Stimulated activated CD4-positive, alpha-beta T cell treated with anti-CD3 and anti-CD28 coated beads, Interleukin-2, amount 100 ng/mL, for 4 hours (primary cell): Measurements from ENCODE around the gene CLDN22.
A peak's percentile ranks its signal among the peaks of the same experiment; 100 is the strongest.

Experiments used
- DNase-seq: peaks from one replicate; pipeline ENCODE4 v3.0.0-alpha.2; 2020; ENCODE audit warnings: low read depth

CLDN22 gene

GRCh38 chr4:183320211-183321059 lies at the start of gene CLDN22:
CLDN22 (minus strand) TSS chr4:183320276; CDS start chr4:183320218, 58 bp downstream.
- DNase-seq, result no peak

GRCh38 chr4:183369073-183369472 lies 49.0 kb upstream of the CLDN22 start:
- no peak for DNase-seq

- DNase-seq, result no peak
Measured at GRCh38 chr4:183366206-183366835, 46.2 kb upstream of the CLDN22 start.

- no peak for DNase-seq
Measured at GRCh38 chr4:183364025-183364424, 43.9 kb upstream of the CLDN22 start.

GRCh38 chr4:183362916-183363542 lies 43.0 kb upstream of the CLDN22 start:
- no peak for DNase-seq

GRCh38 chr4:183362036-183362435 lies 42.0 kb upstream of the CLDN22 start:
- no peak for DNase-seq

GRCh38 chr4:183360161-183360919 lies 40.3 kb upstream of the CLDN22 start:
- no peak for DNase-seq

- no peak for DNase-seq
Measured at GRCh38 chr4:183358215-183358755, 38.2 kb upstream of the CLDN22 start.

- no peak for DNase-seq
Measured at GRCh38 chr4:183356931-183357675, 37.0 kb upstream of the CLDN22 start.

- DNase-seq, result no peak
Measured at GRCh38 chr4:183356173-183356830, 36.2 kb upstream of the CLDN22 start.

- DNase-seq, result no peak
Measured at GRCh38 chr4:183355405-183355804, 35.3 kb upstream of the CLDN22 start.

GRCh38 chr4:183354219-183354618 lies 34.1 kb upstream of the CLDN22 start:
- DNase-seq, result no peak

GRCh38 chr4:183353557-183353956 lies 33.5 kb upstream of the CLDN22 start:
- DNase-seq, result no peak

- DNase-seq, result no peak
Measured at GRCh38 chr4:183352546-183352945, 32.5 kb upstream of the CLDN22 start.

GRCh38 chr4:183350317-183351071 lies 30.4 kb upstream of the CLDN22 start:
- DNase-seq, result no peak

GRCh38 chr4:183349673-183350072 lies 29.6 kb upstream of the CLDN22 start:
- no peak for DNase-seq

GRCh38 chr4:183348706-183349659 lies 28.9 kb upstream of the CLDN22 start:
- DNase-seq, result peak; percentile 4

GRCh38 chr4:183348136-183348535 lies 28.1 kb upstream of the CLDN22 start:
- no peak for DNase-seq

- DNase-seq, result no peak
Measured at GRCh38 chr4:183347566-183347965, 27.5 kb upstream of the CLDN22 start.
